ENCODE results near the gene TTN.

DNA sequence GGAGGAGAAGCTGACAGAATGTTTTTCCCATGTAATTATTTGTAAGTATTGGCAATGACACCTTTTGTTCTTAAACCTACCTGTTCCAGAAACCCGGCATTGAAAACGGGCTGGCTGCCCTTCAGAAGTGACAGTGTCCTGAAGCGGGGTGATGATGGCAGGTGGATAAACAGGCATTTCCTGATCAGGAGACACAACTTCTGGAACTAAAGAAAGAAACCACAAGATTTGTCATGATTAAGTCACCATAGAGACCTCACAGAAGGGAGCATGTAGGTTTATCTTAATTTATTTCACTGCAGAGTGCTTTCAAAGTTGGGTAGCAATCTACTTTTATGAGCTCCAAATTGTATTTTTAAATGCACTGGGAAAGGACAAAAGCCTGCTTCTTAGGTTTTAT is 43.1 kb downstream of the TTN start:
- TF ChIP-seq CEBPB (IDR thresholded peaks at IDR 0.05; ENCODE audit: low read depth, low read length): no peak
- TF ChIP-seq, protein P1, sequence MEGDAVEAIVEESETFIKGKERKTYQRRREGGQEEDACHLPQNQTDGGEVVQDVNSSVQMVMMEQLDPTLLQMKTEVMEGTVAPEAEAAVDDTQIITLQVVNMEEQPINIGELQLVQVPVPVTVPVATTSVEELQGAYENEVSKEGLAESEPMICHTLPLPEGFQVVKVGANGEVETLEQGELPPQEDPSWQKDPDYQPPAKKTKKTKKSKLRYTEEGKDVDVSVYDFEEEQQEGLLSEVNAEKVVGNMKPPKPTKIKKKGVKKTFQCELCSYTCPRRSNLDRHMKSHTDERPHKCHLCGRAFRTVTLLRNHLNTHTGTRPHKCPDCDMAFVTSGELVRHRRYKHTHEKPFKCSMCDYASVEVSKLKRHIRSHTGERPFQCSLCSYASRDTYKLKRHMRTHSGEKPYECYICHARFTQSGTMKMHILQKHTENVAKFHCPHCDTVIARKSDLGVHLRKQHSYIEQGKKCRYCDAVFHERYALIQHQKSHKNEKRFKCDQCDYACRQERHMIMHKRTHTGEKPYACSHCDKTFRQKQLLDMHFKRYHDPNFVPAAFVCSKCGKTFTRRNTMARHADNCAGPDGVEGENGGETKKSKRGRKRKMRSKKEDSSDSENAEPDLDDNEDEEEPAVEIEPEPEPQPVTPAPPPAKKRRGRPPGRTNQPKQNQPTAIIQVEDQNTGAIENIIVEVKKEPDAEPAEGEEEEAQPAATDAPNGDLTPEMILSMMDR (conservative IDR thresholded peaks at IDR 0.05; ENCODE audit: low read depth, low read length): no peak
- no peak for TF ChIP-seq BHLHE40 (IDR thresholded peaks at IDR 0.05; ENCODE audit: low read depth, low read length)
- no peak for TF ChIP-seq POLR2A (IDR thresholded peaks at IDR 0.05; ENCODE audit: low read depth, low read length)
- TF ChIP-seq FOS (IDR thresholded peaks at IDR 0.05; ENCODE audit: low read depth, low read length): no peak
- TF ChIP-seq SMC3 (IDR thresholded peaks at IDR 0.05; ENCODE audit: low read depth, low read length): no peak
- TF ChIP-seq MAFK (IDR thresholded peaks at IDR 0.05; ENCODE audit: low read depth, low read length): no peak
- TF ChIP-seq, protein P2, sequence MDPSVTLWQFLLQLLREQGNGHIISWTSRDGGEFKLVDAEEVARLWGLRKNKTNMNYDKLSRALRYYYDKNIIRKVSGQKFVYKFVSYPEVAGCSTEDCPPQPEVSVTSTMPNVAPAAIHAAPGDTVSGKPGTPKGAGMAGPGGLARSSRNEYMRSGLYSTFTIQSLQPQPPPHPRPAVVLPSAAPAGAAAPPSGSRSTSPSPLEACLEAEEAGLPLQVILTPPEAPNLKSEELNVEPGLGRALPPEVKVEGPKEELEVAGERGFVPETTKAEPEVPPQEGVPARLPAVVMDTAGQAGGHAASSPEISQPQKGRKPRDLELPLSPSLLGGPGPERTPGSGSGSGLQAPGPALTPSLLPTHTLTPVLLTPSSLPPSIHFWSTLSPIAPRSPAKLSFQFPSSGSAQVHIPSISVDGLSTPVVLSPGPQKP (IDR thresholded peaks at IDR 0.05; ENCODE audit: borderline replicate concordance, low read depth, low read length): no peak
- TF ChIP-seq RAD21 (IDR thresholded peaks at IDR 0.05; ENCODE audit: low read length): no peak
- TF ChIP-seq, protein P3, sequence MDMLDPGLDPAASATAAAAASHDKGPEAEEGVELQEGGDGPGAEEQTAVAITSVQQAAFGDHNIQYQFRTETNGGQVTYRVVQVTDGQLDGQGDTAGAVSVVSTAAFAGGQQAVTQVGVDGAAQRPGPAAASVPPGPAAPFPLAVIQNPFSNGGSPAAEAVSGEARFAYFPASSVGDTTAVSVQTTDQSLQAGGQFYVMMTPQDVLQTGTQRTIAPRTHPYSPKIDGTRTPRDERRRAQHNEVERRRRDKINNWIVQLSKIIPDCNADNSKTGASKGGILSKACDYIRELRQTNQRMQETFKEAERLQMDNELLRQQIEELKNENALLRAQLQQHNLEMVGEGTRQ (IDR thresholded peaks at IDR 0.05; ENCODE audit: low read depth, low read length): no peak
- no peak for TF ChIP-seq MXI1 (IDR thresholded peaks at IDR 0.05; ENCODE audit: borderline replicate concordance, low read depth, low read length)
- TF ChIP-seq RCOR1 (IDR thresholded peaks at IDR 0.05; ENCODE audit: insufficient replicate concordance, low read length): no peak

All from IMR-90 (cell line).